Esophagus squamous epithelium (tissue), 5 donors: ENCODE results near the gene LIMCH1. TPM values are rescaled to one million over a fixed set of nuclear protein-coding genes. Genes with fewer than 3 reads are reported as not detected.

ENCODE experiments used
- DNase-seq: peaks from one replicate; lab custom pipeline; 2025; lab: John Stamatoyannopoulos, UW
- H3K27ac ChIP-seq, 4 donors: fragments of 200-600 bp; sonication (generic); one replicate each; pipeline ENCODE4 v1.5.1; 2016 to 2019; ENCODE audit warnings: mild to moderate bottlenecking in 1 of 4
- H3K27me3 ChIP-seq, 4 donors: fragments of 200-600 bp; sonication (generic); 1 replicate in 3 of 4; 2 replicates in 1 of 4; pipeline versions ENCODE4 v1.5.1 to v1.6.0; 2017 to 2021; ENCODE audit warnings: antibody characterized with exemption in 1 of 4
- H3K36me3 ChIP-seq, 3 donors: fragments of 200-600 bp; sonication (generic); one replicate each; pipeline ENCODE4 v1.5.1; 2016 to 2019
- H3K4me1 ChIP-seq, 3 donors: fragments of 200-600 bp; sonication (generic); one replicate each; pipeline ENCODE4 v1.5.1; 2017 to 2019
- H3K4me3 ChIP-seq, 4 donors: fragments of 200-600 bp; sonication (generic); 1 replicate in 3 of 4; 2 replicates in 1 of 4; pipeline ENCODE4 v1.5.1; 2016 to 2019; ENCODE audit warnings: mild to moderate bottlenecking in 2 of 4, moderate library complexity in 1 of 4
- H3K9me3 ChIP-seq, 3 donors: fragments of 200-600 bp; sonication (generic); one replicate each; pipeline ENCODE4 v1.5.1; 2016 to 2019
- POLR2A ChIP-seq, 4 donors: fragments of 450-650 bp; IDR thresholded peaks; one replicate each; pipeline ENCODE4 v1.6.1; 2017; ENCODE audit warnings: antibody characterized with exemption in 4 of 4, mild to moderate bottlenecking in 4 of 4, moderate library complexity in 3 of 4
- WGBS, 2 donors: methylation state at CpG; one replicate each; pipeline ENCODE4 v1.1.5; 2018; 5-methylcytosine and 5-hydroxymethylcytosine counted together
- intact Hi-C: fragments of 100-400 bp; cut with DNase I; formaldehyde crosslinking; loops from one replicate; pipeline ENCODE4 v1.15.0; 2022
- total RNA-seq, 4 donors: library from RNA; depleted of rRNA; stranded (reverse); fragments of >200 nt; gene quantifications; one replicate each; pipeline ENCODE4 v1.1.0, GENCODE V29; 2016
- TF ChIP-seq, protein P1 (sequence below), 6 experiments: fragments of 450-650 bp in 4 of 6; fragments of 200-600 bp in 2 of 6; sonication (generic) in 2 of 6; IDR thresholded peaks; one replicate each; pipeline ENCODE4 v1.5.1; 2016 to 2019; ENCODE audit warnings: antibody characterized with exemption in 6 of 6, mild to moderate bottlenecking in 4 of 6, moderate library complexity in 4 of 6
- donor health status: DM: yes; HTN: yes; CAD: no.

The LIMCH1 gene
- total RNA-seq, 4 donors from 2014 or later: 9.8 to 19.1 (median 13.1) TPM

DNA sequence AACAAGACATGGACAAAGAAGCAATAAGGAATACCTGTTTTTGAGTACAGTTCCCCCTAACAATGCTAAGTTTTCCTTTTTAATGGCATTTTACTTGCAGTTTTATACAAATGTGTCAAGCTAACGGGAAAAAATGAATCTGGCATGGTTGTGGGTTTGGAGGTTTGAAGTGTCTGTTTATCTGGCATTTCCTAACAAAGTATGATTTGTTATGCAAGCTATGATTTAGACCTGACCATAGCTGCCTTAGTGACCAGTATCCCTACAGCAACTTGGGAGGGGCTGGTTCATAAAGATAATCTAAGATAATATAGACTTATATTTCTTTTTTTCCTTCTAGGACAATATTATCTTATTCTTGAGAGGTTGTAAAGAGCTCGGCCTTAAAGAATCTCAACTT, 60.6 kb downstream of the LIMCH1 start:
- intact Hi-C loops: no loop called here
- peaks cover 3 to 32% (median 5%) of the 10 kb centered on the region in 3 donors for H3K4me1 ChIP-seq
- no peaks in the 10 kb centered on the region for H3K36me3 ChIP-seq
- TF ChIP-seq, protein P1, sequence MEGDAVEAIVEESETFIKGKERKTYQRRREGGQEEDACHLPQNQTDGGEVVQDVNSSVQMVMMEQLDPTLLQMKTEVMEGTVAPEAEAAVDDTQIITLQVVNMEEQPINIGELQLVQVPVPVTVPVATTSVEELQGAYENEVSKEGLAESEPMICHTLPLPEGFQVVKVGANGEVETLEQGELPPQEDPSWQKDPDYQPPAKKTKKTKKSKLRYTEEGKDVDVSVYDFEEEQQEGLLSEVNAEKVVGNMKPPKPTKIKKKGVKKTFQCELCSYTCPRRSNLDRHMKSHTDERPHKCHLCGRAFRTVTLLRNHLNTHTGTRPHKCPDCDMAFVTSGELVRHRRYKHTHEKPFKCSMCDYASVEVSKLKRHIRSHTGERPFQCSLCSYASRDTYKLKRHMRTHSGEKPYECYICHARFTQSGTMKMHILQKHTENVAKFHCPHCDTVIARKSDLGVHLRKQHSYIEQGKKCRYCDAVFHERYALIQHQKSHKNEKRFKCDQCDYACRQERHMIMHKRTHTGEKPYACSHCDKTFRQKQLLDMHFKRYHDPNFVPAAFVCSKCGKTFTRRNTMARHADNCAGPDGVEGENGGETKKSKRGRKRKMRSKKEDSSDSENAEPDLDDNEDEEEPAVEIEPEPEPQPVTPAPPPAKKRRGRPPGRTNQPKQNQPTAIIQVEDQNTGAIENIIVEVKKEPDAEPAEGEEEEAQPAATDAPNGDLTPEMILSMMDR (IDR thresholded peaks at IDR 0.05): no peak
- TF ChIP-seq POLR2A (IDR thresholded peaks at IDR 0.05): no peak
- no peak overlapping the region for H3K27ac ChIP-seq
- WGBS, 2 donors: 65 to 75% methylated on average over 2 of the region's 2 CpGs
- no peaks in the 10 kb centered on the region for H3K27me3 ChIP-seq
- DNase-seq: no peak
- no peak overlapping the region for H3K4me3 ChIP-seq
- H3K9me3 ChIP-seq: no peaks in the 10 kb centered on the region

DNA sequence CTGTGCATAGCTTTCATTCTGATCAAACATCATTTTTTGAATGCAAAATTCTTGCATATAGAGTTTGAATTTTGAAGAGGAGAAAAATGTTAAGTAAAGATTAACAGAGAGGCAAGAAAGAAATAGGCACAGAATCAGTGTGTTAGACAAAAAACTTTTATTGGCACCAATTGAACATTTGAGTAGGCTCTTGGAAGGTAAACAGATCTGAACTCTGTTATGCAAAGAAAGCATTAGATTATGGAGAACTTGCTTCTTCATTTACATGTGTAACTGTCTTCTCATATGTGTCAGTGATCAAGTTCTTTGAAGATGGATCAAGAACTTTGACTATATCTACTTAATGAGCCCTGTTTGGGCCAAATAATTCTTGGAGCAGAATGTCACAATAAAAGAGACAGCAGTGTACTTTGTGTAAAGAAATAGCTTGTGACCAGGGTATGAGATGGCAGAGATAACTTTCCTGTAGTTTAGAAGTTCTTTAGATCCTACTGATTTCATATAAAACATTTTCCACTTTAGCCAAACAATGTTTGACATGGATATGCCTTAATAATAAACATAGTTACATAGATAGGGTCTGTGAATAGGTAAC, 61.3 kb downstream of the LIMCH1 start:
- DNase-seq: no peak
- H3K36me3 ChIP-seq: no peaks in the 10 kb centered on the region
- H3K9me3 ChIP-seq: no peaks in the 10 kb centered on the region
- TF ChIP-seq, protein P1 (IDR thresholded peaks at IDR 0.05): no peak
- TF ChIP-seq POLR2A (IDR thresholded peaks at IDR 0.05): no peak
- intact Hi-C loops: no loop called here
- H3K4me3 ChIP-seq: no peak overlapping the region
- H3K27ac ChIP-seq: no peak overlapping the region
- H3K4me1 ChIP-seq: peaks cover 3 to 27% (median 4%) of the 10 kb centered on the region in 3 donors
- no peaks in the 10 kb centered on the region for H3K27me3 ChIP-seq

DNA sequence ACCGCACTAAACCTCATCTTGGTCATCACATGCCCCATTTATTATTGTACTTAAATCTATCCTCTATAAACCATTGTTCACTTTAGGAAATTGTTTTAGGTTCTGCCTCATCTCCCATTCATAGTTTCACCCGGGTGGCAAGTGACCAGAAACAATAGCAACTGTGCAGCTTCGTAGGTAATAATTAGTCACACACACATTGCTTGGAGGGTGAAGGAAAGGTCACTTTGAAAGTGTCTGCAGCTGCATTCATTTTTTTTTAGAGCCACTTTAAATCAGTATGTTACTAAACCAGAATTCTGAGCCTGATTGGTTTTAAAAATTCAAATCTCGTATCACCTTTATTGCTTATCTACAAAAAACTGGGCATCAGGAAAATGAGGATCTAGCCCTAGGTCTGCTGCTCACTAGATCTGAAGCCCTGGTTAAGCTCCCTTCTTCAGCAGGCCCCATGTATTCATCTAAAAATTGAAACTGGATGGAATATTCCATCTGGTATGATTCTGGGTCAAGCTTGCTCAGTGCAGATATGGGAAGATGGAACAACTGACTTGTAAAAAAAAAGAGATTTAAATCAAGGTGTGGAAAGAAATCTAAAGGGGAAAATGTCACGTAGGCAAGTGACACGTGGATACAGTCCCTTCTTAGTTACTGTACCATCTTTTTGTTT, 62.4 kb downstream of the LIMCH1 start:
- Histone ChIP-seq H3K27me3 (no peaks in the 10 kb centered on the region), H3K4me3 (no peak overlapping the region), H3K9me3 (no peaks in the 10 kb centered on the region), H3K4me1 (peaks cover 0 to 20% (median 0%) of the 10 kb centered on the region in 3 donors), H3K36me3 (no peaks in the 10 kb centered on the region), H3K27ac (no peak overlapping the region)
- WGBS, 2 donors: 62 to 63% methylated on average over 6 of the region's 6 CpGs
- TF ChIP-seq, protein P1 (IDR thresholded peaks at IDR 0.05): no peak
- no peak for TF ChIP-seq POLR2A (IDR thresholded peaks at IDR 0.05)
- intact Hi-C loops: no loop called here
- no peak for DNase-seq

DNA sequence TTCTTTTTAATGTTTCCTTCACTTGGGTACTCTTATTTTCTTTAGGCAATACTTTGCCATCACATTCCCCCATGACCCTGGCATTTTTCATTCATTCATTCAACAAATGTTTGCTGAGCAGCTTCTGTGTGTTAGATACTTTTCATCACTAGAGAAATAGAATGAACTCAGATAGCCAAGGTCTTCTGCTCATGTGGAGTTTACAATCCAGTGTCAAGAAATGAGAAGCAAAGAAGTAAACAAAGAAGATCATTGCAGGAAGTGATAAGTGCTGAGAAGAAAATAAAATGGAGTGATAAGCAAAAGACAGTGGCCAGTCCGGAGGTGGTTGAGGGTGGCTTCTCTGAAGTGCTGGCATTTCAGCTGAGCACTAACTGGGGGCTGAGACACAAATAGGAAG, 63.1 kb downstream of the LIMCH1 start:
- intact Hi-C loops: no loop called here
- Histone ChIP-seq H3K36me3 (no peaks in the 10 kb centered on the region), H3K27ac (no peak overlapping the region), H3K9me3 (no peaks in the 10 kb centered on the region), H3K4me1 (peaks cover 0 to 20% (median 0%) of the 10 kb centered on the region in 3 donors), H3K27me3 (no peaks in the 10 kb centered on the region), H3K4me3 (no peak overlapping the region)
- TF ChIP-seq, protein P1 (IDR thresholded peaks at IDR 0.05): no peak
- TF ChIP-seq POLR2A (IDR thresholded peaks at IDR 0.05): no peak
- no peak for DNase-seq
- 43 to 72% methylated on average over 1 of the region's 1 CpG for WGBS, 2 donors

DNA sequence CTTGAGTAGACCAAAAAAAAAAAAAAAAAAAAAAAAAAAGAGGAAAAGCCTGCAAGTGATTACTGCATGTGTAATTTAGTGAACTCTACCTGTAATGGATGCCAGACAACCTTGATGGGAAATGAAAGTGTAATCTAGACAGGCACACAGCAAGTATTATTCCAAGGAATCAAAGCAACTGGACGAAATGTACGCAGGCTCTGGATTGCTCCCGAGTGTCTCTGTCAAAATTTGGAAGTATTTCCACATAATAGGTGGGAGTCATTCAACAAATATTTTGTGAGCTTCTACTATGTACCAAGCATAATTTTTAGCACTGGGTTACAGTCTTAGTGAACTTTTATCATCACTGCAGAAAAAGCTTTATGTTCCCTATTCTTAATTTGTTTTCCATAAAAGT, 64.2 kb downstream of the LIMCH1 start:
- WGBS, 2 donors: 86 to 88% methylated on average over 3 of the region's 3 CpGs
- H3K4me1 ChIP-seq: peaks cover 0 to 25% (median 3%) of the 10 kb centered on the region in 3 donors

More for the DNA sequence above, 64.2 kb downstream of the LIMCH1 start:
- DNase-seq: no peak
- no peak overlapping the region for H3K27ac ChIP-seq
- H3K9me3 ChIP-seq: no peaks in the 10 kb centered on the region
- no peaks in the 10 kb centered on the region for H3K27me3 ChIP-seq
- H3K4me3 ChIP-seq: no peak overlapping the region
- TF ChIP-seq, protein P1 (IDR thresholded peaks at IDR 0.05): no peak
- no peak for TF ChIP-seq POLR2A (IDR thresholded peaks at IDR 0.05)
- no peaks in the 10 kb centered on the region for H3K36me3 ChIP-seq
- intact Hi-C loops: no loop called here
